NCI-H1436 (cell line): Measurements from ENCODE around the gene KIAA0753.
"Not testable (repeated sequence)": the region's sequence is repeated elsewhere in the genome, so short reads cannot be mapped to it uniquely, and the experiment has no call there.

ENCODE experiments used
- DNase-seq: peaks from one replicate; lab custom pipeline; 2025; lab: John Stamatoyannopoulos, UW

KIAA0753 gene

DNA sequence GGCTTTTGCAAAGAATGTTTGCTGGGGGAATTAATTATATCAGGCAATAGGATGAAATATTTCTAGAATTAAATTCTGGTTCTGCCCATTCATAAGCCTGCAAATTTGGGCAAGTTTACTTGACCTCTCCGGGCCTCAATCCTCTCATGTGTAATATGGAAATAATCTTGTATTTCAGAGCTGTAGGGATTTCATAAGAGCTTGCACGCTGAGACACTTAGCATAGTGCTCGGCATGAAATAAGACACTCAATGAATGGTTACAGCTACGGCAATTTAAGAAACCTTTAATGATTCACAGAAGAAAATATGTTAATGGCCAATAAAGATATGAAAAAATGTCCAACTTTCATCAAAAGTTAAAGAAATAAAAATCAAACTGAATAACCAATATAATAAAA lies 43.6 kb downstream of the KIAA0753 start:
- no peak for DNase-seq

DNA sequence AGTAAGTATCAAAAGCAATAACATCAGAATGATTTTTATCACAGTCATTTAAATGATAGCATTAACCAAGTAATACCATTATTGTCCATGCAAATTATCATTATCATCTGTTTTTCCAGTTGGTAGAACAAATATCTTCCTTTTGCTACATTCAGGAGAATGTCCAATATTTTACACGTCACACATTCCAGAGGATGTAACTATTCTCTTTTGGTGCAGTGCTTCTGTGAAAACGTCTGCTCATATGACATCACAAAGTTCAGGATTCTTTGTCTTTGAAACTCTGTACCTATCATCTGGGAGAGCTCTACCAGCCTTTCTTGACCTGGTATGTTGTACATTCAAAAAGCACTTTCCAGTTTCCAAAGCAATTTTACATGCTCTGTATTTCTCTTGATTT lies 44.0 kb downstream of the KIAA0753 start:
- DNase-seq: no peak

DNA sequence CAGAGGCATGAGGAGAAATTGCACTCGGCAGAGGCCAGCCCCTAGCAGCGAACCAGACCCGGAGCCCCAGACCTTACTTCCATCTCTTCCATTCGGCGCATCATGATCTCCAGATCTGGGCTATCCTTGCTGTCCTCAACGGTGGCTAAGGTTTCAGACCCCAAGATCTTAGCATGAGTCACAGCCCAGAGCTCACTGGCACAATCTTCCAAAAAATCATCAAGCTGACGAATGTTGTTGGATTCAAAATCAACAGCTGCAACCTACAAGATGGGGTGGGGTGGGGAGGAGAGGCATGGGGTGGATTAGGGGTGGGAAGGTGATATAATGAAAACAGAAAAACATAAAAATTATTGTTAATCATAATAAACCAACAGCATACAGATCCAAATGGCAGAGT lies 44.4 kb downstream of the KIAA0753 start:
- no peak for DNase-seq

- DNase-seq: not testable (repeated sequence)
Observed at GRCh38 chr17:6593371-6593770, 47.1 kb downstream of the KIAA0753 start.

GRCh38 chr17:6592173-6592572 lies 48.3 kb downstream of the KIAA0753 start:
- DNase-seq: no peak

- DNase-seq: no peak
Observed at GRCh38 chr17:6591599-6592158, 48.8 kb downstream of the KIAA0753 start.

- DNase-seq: no peak
Observed at GRCh38 chr17:6589266-6589946, 51.1 kb downstream of the KIAA0753 start.

- no peak for DNase-seq
Observed at GRCh38 chr17:6588165-6588564, 52.3 kb downstream of the KIAA0753 start.

DNA sequence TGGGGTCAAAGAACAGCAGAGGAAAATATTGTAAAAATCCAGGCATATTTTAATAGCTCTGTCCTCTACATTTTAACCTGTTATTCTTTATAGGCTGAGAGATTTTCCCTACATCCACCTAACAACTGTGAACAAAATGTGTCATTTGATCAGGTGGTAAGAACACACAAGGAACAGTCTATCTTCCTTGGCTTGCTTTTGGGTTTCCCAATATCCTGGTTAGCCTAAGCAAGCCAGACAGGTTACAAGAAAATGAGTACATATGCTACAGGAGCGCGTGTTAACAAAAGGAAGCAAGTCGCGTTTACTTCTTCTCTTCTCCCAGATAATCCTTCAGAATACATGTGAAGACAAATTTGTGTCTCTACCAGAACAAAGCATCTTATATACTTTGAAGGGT lies 53.2 kb downstream of the KIAA0753 start:
- DNase-seq: no peak

DNA sequence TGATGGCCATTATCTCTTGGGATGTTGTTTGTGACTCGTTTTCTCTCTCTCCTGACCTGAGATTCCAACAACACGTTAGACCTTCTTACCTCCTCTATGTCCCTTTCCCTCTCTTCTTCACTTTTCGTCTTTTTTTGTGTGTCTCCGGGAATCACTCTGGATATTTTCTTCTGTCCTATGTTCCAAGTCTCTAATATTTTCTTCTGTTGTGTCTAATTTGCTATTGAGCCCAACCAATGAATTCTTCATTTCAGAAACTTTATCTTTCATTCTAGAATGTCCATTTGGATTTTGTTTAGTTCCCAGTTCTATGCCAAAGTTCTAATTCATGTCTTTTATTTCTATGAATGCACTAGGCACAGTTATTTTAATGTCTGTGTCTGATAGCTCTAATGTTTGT lies 57.1 kb downstream of the KIAA0753 start:
- DNase-seq: no peak

GRCh38 chr17:6580625-6581024 lies 59.9 kb downstream of the KIAA0753 start:
- DNase-seq: no peak

GRCh38 chr17:6578491-6578890 lies 62.0 kb downstream of the KIAA0753 start:
- DNase-seq: no peak

GRCh38 chr17:6577686-6578263 lies 62.7 kb downstream of the KIAA0753 start:
- no peak for DNase-seq

- no peak for DNase-seq
Observed at GRCh38 chr17:6576038-6576785, 64.3 kb downstream of the KIAA0753 start.

DNA sequence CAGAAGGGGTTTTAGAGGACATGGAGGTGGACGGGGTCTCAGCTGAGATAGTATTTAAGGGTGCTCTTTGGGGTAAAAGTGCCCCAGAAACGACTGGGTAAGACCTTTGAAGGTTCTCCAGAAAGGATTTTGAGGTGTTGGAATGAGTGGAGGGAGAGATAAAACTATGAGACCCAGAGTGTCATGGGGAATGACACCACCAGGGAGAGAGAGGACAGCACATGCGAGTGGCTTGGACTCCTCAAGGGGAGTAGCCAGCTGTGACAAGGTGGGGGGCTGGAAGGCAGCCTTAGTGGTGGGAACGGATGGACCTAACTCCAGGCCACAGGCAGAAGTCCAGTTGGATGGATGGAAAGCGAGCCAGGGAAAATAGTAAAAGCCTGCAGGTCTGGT lies 64.9 kb downstream of the KIAA0753 start:
- DNase-seq: no peak

GRCh38 chr17:6574687-6575595 lies 65.6 kb downstream of the KIAA0753 start:
- no peak for DNase-seq

- no peak for DNase-seq
Observed at GRCh38 chr17:6573982-6574686, 66.4 kb downstream of the KIAA0753 start.

DNA sequence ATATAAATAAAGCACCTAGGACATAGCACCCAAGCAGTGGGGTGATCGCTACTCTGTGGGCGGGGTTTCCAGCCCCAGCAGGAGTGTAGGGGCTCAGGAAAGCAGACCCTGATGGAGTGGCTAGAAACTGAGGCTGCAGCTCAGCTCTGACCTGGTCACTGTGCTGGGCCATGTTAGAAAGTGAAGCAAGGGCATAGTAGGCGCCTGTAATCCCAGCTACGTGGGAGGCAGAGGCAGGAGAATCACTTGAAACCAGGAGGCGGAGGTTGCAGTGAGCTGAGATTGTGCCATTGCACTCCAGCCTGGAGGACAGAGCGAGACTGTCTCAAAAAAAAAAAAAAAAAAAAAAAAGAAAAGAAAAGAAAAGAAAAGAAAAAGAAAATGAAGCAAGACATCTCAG lies 67.0 kb downstream of the KIAA0753 start:
- not testable (repeated sequence) for DNase-seq

- DNase-seq: no peak
Observed at GRCh38 chr17:6572972-6573370, 67.5 kb downstream of the KIAA0753 start.

- DNase-seq: no peak
Observed at GRCh38 chr17:6571452-6571781, 69.1 kb downstream of the KIAA0753 start.

- no peak for DNase-seq
Observed at GRCh38 chr17:6570731-6571451, 69.6 kb downstream of the KIAA0753 start.
